HL-60/S4 treated with phorbol 12-myristate 13-acetate at 8.2 ng/mL for 4 days and 3 days (cell line): Measurements from ENCODE around the gene GNA14.

Source experiments
- in situ Hi-C: fragments of 300-500 bp; cut with MboI; formaldehyde crosslinking; loops from 2 replicates; pipeline ENCODE4 v1.15.0; 2022; ENCODE audit warnings: low sequenced_read_pairs

The GNA14 gene

GRCh38 chr9:77543131-77543822 lies 104.8 kb downstream of the GNA14 start:
- in situ Hi-C loops = no loop called here

- in situ Hi-C loops = no loop called here
Measured at GRCh38 chr9:77541600-77541999, 106.5 kb downstream of the GNA14 start.

DNA sequence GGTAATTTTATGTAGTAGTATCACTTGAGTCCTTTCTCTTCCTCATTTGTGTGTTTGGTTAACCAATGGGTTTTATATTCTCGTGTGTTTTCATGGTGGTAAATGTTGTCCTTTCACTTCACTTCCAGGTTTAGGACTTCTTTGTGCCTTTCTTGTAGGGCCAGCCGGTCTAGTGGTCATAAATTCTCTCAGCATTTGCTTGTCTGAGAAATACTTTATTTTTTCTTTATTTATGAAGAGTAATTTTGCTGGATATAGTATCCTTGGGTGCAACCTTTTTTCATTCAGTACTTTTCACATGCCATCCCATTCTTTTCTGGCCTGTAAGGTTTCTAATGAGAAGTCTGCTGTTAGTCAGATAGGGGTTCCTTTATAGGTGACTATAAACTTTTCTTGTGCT lies 107.1 kb downstream of the GNA14 start:
- in situ Hi-C loops = no loop called here

GRCh38 chr9:77534376-77535057 lies 113.6 kb downstream of the GNA14 start:
- in situ Hi-C loops = no loop called here

GRCh38 chr9:77533671-77534070 lies 114.5 kb downstream of the GNA14 start:
- in situ Hi-C loops = no loop called here

DNA sequence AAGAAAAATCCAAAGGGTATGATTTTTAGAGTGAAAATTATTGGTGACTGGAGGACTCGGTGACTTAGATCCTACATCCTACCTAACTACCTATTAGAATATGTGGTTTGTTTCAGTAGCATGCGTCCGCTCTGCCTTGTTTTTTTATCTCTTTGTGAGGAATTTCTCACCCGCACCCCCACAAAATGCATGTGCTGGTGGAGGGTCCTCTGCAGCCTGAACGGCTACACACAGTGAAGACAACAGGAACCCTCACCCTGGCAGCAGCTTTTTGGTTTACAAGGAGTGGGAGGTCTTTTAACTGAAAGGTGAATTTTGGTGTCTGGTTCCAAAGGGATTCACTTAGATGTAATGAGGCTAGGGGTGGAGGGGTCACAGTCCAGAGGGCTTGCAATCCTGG lies 115.5 kb downstream of the GNA14 start:
- in situ Hi-C loops = no loop called here

GRCh38 chr9:77531400-77531799 lies 116.7 kb downstream of the GNA14 start:
- in situ Hi-C loops = no loop called here

DNA sequence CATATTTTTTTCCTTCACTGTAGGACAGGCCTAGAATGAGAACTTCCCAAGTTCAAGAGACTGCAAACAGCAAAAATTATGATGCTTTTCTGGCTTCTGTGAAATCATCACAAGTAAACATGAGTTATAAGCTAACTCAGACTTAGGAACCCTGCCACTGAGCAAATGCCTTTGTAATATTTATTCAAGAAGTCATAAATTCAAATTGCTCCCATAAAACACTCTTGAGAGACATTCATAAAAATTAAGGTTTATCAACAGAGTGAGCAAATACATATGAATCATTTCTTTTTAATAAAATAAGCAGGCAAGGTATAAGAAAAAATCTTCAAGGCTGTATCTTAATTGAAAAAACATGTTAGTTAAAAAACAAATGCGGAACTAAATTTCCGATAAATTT lies 124.2 kb downstream of the GNA14 start:
- in situ Hi-C loops = no loop called here

GRCh38 chr9:77521091-77521490 lies 127.0 kb downstream of the GNA14 start:
- in situ Hi-C loops = no loop called here

- in situ Hi-C loops = no loop called here
Measured at GRCh38 chr9:77518688-77519087, 129.4 kb downstream of the GNA14 start.

GRCh38 chr9:77516781-77517180 lies 131.3 kb downstream of the GNA14 start:
- in situ Hi-C loops = no loop called here

DNA sequence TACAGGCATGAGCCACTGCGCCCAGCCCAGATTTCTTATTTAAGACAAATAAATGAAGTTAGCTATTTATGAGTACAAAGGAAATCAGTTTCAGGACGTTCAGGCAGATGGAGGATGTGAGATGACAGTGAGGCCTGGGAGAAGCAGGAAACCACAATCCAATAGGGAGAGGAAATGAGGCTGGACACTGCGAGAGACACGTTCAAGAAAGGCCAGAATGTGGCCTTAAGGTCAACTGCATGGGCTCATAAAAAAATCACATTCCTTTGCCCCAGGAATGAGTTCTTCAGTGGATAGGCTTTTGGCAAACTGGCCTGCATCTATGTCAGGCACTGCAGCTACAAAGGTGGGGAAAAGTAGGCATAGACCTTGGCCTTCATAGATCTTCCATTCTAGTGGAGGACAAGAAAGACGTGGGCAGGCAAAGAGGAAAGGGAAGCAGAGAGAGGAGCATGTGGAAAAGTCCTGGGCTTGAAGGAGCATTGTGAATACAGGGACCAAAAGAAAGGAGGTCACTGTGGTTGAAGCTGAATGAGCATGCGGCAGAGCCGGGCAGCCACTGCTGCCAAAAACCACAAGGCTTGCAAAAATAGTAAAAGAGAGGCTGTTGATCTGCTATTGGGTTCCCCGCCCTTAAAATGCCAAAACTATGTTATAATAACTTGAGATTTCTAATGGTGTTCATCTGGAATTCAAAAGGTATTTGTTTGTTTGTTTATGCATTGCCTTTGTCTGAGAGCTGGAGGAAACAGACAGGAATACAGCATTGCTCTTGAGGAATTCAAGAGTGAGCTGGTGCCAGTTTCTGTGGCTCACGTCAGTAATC lies 133.0 kb downstream of the GNA14 start:
- in situ Hi-C loops = no loop called here

DNA sequence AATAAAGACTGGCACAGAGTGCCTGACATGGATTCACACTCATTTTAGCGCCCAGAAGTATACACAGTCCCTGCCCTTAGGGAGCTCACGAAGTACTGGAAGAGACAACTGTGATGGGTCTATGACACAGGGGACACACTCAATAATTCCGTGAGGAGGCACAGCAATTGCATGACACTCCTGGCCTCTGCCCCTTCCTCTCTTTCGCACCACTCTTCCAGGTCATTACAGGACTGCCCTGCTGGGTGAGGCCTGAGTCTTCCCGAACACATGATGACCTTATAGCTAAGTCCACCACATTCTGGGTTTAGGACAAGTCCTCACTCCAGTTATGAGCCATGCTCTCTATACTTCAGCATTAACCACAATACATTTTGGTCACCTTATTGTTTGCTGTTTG lies 134.7 kb downstream of the GNA14 start:
- in situ Hi-C loops = no loop called here

- in situ Hi-C loops = no loop called here
Measured at GRCh38 chr9:77512876-77513275, 135.2 kb downstream of the GNA14 start.

- in situ Hi-C loops = no loop called here
Measured at GRCh38 chr9:77511525-77511924, 136.6 kb downstream of the GNA14 start.

DNA sequence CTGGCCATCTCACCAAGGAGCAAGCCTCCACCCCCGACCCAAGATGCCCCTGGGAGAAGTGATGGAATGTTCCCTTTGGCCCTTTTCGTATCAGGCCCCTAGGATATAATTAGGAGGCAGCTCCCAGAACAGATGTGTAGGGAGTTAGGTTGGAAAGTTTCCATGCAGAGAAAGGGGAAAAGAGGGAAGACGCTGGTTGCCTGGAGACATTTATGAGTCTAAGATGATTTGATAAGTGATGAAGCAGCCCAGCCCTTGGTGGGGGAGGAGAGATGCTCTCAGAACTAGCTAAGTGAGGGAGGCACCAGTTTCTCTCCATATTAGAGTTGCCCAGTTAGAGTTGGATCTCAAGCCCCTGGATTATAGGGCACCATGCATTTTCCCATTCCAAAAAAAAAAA lies 137.5 kb downstream of the GNA14 start:
- in situ Hi-C loops = no loop called here

DNA sequence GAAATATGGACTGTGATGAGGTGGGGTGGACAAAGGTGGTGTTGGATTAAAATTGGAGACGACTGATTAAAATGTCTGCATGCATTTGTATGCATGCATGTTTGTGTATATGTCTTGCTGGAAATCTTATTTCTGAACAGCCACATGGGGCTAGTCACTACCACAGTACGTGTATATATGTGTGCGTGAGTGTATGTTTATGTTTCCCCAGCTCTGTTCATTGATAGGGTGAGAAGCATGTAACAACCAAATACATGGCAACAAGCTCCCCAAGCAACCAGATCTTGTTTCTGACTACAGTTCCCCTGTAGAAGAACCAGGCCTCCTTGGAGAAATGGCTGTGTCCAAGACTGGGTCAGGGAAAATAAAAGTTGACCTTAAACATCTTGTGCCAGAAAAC lies 139.7 kb downstream of the GNA14 start:
- in situ Hi-C loops = no loop called here

DNA sequence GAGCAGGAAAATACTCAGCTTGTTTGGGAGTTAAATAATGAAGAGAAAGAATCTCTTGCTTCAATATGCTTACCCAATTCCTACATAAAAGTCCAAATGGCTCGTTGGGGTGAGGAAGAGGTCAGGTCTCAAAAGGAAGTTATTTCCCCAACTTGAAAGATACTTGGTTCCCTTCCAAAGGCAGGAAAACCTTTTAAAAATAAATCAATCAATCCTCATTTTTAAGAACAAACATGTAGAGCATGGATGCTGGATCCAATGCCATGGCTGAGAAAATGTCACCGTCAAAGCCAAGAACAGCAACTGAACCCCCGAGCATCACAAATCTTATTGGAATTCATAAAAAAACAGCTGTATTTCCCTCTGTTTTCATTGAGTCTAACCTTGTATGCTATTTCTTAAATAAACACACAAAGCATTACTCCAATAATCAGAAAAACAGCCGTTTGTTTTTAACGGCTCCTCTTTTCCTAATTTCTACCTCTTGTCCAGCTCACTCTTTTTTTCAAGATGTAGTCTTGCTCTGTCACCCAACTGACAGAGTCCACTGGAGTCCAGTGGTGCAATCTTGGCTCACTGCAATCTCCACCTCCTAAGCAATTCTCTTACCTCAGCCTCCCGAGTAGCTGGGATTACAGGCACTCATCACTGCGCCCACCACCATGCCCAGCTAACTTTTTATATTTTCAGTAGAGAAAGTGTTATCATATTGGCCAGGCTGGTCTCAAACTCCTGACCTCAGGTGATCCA lies 140.7 kb downstream of the GNA14 start:
- in situ Hi-C loops = no loop called here

GRCh38 chr9:77505232-77505631 lies 142.9 kb downstream of the GNA14 start:
- in situ Hi-C loops = no loop called here

GRCh38 chr9:77502568-77502967 lies 145.6 kb downstream of the GNA14 start:
- in situ Hi-C loops = no loop called here

DNA sequence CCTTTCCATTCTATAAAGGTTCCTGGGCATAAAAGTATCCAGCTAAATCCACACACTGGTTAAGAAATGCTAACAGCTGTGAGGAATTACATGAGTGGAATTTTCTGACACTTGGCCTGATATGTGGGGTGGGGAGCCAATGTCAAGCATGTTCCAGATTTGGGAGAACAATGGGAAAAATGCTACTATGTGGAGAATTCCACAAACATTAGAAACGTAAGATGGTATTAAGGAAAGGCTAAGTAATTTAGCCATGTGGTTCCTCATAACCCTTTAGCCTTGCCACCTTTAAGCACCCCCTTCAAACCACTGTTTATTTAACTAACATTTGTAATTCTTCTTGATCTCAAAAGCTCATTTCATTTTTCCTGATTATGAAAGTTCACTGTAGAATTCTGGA lies 149.2 kb downstream of the GNA14 start:
- in situ Hi-C loops = no loop called here
